HEK293 (cell line): Measurements from ENCODE around the gene QPCTL.
A peak's percentile ranks its signal among the peaks of the same experiment; 100 is the strongest.

Experiments used
- CTCF ChIA-PET: fragments of 350-600 bp; formaldehyde crosslinking; extraction: SDS; loops from one replicate; lab custom pipeline; 2021; ENCODE audit warnings: antibody characterized with exemption; lab: Yijun Ruan, JAX
- POLR2A ChIA-PET: fragments of 300-600 bp; formaldehyde crosslinking; extraction: SDS; loops from one replicate; lab custom pipeline; 2020; ENCODE audit warnings: antibody characterized with exemption, inconsistent platforms; lab: Yijun Ruan, JAX
- H3K27ac ChIP-seq: fragments of 200-500 bp; sonication (Bioruptor generic); 2 replicates; pipeline ENCODE4 v1.5.1; 2014; ENCODE audit warnings: low read depth, low read length, control low read depth, inconsistent platforms; ENCODE audit errors: extremely low read depth
- H3K36me3 ChIP-seq, 2 experiments: fragments of 200-500 bp in 1 of 2; sonication (Bioruptor generic) in 1 of 2; 1 replicate in 1 of 2; 2 replicates in 1 of 2; pipeline ENCODE4 v1.5.1; 2014 to 2017; ENCODE audit warnings: inconsistent platforms in 2 of 2, low read length in 2 of 2; ENCODE audit not compliant: control insufficient read depth in 2 of 2, insufficient read depth in 1 of 2
- H3K4me1 ChIP-seq: fragments of 200-500 bp; sonication (Bioruptor generic); 2 replicates; pipeline ENCODE4 v1.5.1; 2014; ENCODE audit warnings: mild to moderate bottlenecking, low read length, inconsistent platforms; ENCODE audit not compliant: control insufficient read depth, insufficient read depth
- H3K4me3 ChIP-seq: 2 replicates; pipeline ENCODE4 v1.5.1; 2011; ENCODE audit warnings: low read depth, mild to moderate bottlenecking, control low read depth, low read length, moderate library complexity
- H3K9me3 ChIP-seq: fragments of 200-500 bp; sonication (Bioruptor generic); 2 replicates; pipeline ENCODE4 v1.5.1; 2014; ENCODE audit warnings: low read depth, low read length, inconsistent platforms; ENCODE audit not compliant: control insufficient read depth, insufficient read depth
- BCL11B ChIP-seq: fragments of 450-650 bp; formaldehyde crosslinking; IDR thresholded peaks from 2 replicates; pipeline ENCODE4 v1.5.1; 2016; ENCODE audit warnings: low read depth, missing biosample characterization, missing genetic modification characterization
- MEIS1 ChIP-seq: sonication (generic); formaldehyde crosslinking; IDR thresholded peaks from 2 replicates; pipeline ENCODE4 v1.8.1; 2022; ENCODE audit warnings: missing genetic modification reagents, mild to moderate bottlenecking, borderline replicate concordance
- SP7 ChIP-seq: fragments of 450-650 bp; formaldehyde crosslinking; IDR thresholded peaks from 2 replicates; pipeline ENCODE4 v1.5.1; 2016; ENCODE audit warnings: missing biosample characterization, missing genetic modification characterization
- ZFP37 ChIP-seq: fragments of 450-650 bp; formaldehyde crosslinking; IDR thresholded peaks from 2 replicates; pipeline ENCODE4 v1.5.1; 2016; ENCODE audit warnings: missing biosample characterization, missing genetic modification characterization
- ZNF114 ChIP-seq: fragments of 450-650 bp; formaldehyde crosslinking; IDR thresholded peaks from 2 replicates; pipeline ENCODE4 v1.5.0; 2017; ENCODE audit warnings: missing biosample characterization, missing genetic modification characterization
- ZNF132 ChIP-seq: fragments of 450-650 bp; formaldehyde crosslinking; IDR thresholded peaks from 2 replicates; pipeline ENCODE4 v1.5.1; 2017; ENCODE audit warnings: missing biosample characterization, missing genetic modification characterization, borderline replicate concordance
- ZNF140 ChIP-seq: fragments of 450-650 bp; formaldehyde crosslinking; IDR thresholded peaks from 2 replicates; pipeline ENCODE4 v1.5.1; 2016; ENCODE audit warnings: missing biosample characterization, missing genetic modification characterization
- ZNF2 ChIP-seq: fragments of 450-650 bp; formaldehyde crosslinking; IDR thresholded peaks from 2 replicates; pipeline ENCODE4 v1.5.1; 2016; ENCODE audit warnings: missing biosample characterization, missing genetic modification characterization
- ZNF274 ChIP-seq, 2 experiments: fragments of 200-500 bp in 1 of 2; fragments of 450-650 bp in 1 of 2; sonication (Bioruptor generic) in 1 of 2; formaldehyde crosslinking in 1 of 2; IDR thresholded peaks; 2 replicates each; pipeline versions ENCODE4 v1.5.1 to v1.6.1; 2014 to 2016; ENCODE audit warnings: borderline replicate concordance in 1 of 2, inconsistent platforms in 1 of 2, low read length in 1 of 2, missing biosample characterization in 1 of 2, missing genetic modification characterization in 1 of 2
- ZNF366 ChIP-seq: fragments of 450-650 bp; formaldehyde crosslinking; conservative IDR thresholded peaks from 2 replicates; pipeline ENCODE4 v1.5.1; 2016; ENCODE audit warnings: missing biosample characterization, missing genetic modification characterization
- ZNF37A ChIP-seq: fragments of 450-650 bp; IDR thresholded peaks from 2 replicates; pipeline ENCODE4 v1.5.1; 2018; ENCODE audit warnings: missing biosample characterization, missing genetic modification characterization
- ZNF555 ChIP-seq: fragments of 450-650 bp; formaldehyde crosslinking; conservative IDR thresholded peaks from 2 replicates; pipeline ENCODE4 v1.5.1; 2017; ENCODE audit warnings: missing biosample characterization, mild to moderate bottlenecking, missing genetic modification characterization, inconsistent platforms
- ZNF670 ChIP-seq: fragments of 450-650 bp; formaldehyde crosslinking; IDR thresholded peaks from 2 replicates; pipeline ENCODE4 v1.5.1; 2016; ENCODE audit warnings: missing biosample characterization, missing genetic modification characterization, low read depth
- ZNF843 ChIP-seq: fragments of 450-650 bp; formaldehyde crosslinking; IDR thresholded peaks from 2 replicates; pipeline ENCODE4 v1.5.1; 2016; ENCODE audit warnings: missing biosample characterization, missing genetic modification characterization
- TF ChIP-seq, protein P1 (sequence below): fragments of 450-650 bp; formaldehyde crosslinking; IDR thresholded peaks from 2 replicates; pipeline ENCODE4 v1.5.1; 2016; ENCODE audit warnings: missing biosample characterization, missing genetic modification characterization
- TF ChIP-seq, protein P2 (sequence below): fragments of 450-650 bp; formaldehyde crosslinking; IDR thresholded peaks from 2 replicates; pipeline ENCODE4 v1.5.1; 2016; ENCODE audit warnings: missing biosample characterization, missing genetic modification characterization
- TF ChIP-seq, protein P3 (sequence below): fragments of 450-650 bp; formaldehyde crosslinking; IDR thresholded peaks from 2 replicates; pipeline ENCODE4 v1.5.1; 2016; ENCODE audit warnings: missing biosample characterization, missing genetic modification characterization, low read depth
- TF ChIP-seq, protein P4 (sequence below): fragments of 450-650 bp; formaldehyde crosslinking; IDR thresholded peaks from 2 replicates; pipeline ENCODE4 v1.5.1; 2016; ENCODE audit warnings: missing biosample characterization, missing genetic modification characterization, borderline replicate concordance
- TF ChIP-seq, protein P5 (sequence below): fragments of 450-650 bp; formaldehyde crosslinking; conservative IDR thresholded peaks from 2 replicates; pipeline ENCODE4 v1.5.1; 2016; ENCODE audit warnings: low read depth, missing biosample characterization, missing genetic modification characterization
- TF ChIP-seq, protein P6 (sequence below): fragments of 450-650 bp; formaldehyde crosslinking; IDR thresholded peaks from 2 replicates; pipeline ENCODE4 v1.5.1; 2016; ENCODE audit warnings: missing biosample characterization, missing genetic modification characterization

The QPCTL gene

DNA sequence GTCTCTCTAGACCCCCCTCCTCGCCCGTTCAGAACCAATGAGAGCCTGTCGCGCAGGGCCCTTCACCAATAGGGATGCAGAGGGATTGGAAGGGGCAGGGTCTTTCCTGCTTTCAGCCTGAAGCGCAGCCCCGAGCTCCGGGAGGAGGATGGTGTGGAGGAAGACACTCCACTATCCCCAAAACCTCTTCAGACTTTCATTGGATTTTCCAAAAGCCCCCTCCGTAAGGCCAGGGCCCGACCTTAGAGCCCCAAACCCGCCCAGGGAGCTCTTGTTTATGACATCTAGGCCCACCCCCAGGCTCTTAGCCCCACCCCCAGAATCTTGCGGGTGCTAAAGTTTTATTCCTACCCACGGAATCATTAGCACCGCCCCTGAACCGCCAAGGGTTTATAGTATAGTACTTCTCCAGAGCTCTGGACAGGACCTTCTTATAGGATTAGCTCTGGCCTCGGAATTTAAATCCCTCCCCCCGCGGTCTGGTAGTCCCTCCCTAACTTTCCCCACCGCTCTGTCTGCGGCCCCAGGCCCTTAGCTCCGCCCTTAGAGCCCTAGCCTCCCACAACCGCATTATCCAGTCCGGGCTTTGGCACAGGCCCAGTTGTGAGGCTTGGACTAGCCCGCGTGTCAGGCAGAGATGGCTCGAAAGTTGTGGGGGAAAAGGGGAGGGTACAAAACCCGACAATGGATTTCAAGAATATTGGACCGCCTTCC, 46.7 kb upstream of the QPCTL start (continued):
- no peak; the same call in 1 of the 2 replicates for TF ChIP-seq ZNF37A (tag by site-specific recombination)
- peak; percentile 71 for TF ChIP-seq SP7 (tag by site-specific recombination)
- TF ChIP-seq, protein P1, sequence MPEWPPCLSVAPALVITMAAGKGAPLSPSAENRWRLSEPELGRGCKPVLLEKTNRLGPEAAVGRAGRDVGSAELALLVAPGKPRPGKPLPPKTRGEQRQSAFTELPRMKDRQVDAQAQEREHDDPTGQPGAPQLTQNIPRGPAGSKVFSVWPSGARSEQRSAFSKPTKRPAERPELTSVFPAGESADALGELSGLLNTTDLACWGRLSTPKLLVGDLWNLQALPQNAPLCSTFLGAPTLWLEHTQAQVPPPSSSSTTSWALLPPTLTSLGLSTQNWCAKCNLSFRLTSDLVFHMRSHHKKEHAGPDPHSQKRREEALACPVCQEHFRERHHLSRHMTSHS (tag by site-specific recombination), result no peak
- TF ChIP-seq BCL11B (tag by site-specific recombination), result no peak
- TF ChIP-seq ZNF555, result no peak
- TF ChIP-seq ZNF132 (tag by site-specific recombination), result no peak
- no peak for TF ChIP-seq MEIS1 (CRISPR knock-in tag)
- TF ChIP-seq, protein P2, sequence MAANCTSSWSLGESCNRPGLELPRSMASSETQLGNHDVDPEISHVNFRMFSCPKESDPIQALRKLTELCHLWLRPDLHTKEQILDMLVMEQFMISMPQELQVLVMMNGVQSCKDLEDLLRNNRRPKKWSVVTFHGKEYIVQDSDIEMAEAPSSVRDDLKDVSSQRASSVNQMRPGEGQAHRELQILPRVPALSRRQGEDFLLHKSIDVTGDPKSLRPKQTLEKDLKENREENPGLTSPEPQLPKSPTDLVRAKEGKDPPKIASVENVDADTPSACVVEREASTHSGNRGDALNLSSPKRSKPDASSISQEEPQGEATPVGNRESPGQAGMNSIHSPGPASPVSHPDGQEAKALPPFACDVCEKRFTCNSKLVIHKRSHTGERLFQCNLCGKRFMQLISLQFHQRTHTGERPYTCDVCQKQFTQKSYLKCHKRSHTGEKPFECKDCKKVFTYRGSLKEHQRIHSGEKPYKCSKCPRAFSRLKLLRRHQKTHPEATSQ (tag by site-specific recombination), result no peak
- TF ChIP-seq ZNF140 (tag by site-specific recombination), result no peak
- TF ChIP-seq, protein P3, sequence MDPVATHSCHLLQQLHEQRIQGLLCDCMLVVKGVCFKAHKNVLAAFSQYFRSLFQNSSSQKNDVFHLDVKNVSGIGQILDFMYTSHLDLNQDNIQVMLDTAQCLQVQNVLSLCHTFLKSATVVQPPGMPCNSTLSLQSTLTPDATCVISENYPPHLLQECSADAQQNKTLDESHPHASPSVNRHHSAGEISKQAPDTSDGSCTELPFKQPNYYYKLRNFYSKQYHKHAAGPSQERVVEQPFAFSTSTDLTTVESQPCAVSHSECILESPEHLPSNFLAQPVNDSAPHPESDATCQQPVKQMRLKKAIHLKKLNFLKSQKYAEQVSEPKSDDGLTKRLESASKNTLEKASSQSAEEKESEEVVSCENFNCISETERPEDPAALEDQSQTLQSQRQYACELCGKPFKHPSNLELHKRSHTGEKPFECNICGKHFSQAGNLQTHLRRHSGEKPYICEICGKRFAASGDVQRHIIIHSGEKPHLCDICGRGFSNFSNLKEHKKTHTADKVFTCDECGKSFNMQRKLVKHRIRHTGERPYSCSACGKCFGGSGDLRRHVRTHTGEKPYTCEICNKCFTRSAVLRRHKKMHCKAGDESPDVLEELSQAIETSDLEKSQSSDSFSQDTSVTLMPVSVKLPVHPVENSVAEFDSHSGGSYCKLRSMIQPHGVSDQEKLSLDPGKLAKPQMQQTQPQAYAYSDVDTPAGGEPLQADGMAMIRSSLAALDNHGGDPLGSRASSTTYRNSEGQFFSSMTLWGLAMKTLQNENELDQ, result no peak
- TF ChIP-seq, protein P4, sequence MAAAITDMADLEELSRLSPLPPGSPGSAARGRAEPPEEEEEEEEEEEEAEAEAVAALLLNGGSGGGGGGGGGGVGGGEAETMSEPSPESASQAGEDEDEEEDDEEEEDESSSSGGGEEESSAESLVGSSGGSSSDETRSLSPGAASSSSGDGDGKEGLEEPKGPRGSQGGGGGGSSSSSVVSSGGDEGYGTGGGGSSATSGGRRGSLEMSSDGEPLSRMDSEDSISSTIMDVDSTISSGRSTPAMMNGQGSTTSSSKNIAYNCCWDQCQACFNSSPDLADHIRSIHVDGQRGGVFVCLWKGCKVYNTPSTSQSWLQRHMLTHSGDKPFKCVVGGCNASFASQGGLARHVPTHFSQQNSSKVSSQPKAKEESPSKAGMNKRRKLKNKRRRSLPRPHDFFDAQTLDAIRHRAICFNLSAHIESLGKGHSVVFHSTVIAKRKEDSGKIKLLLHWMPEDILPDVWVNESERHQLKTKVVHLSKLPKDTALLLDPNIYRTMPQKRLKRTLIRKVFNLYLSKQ, result no peak

DNA sequence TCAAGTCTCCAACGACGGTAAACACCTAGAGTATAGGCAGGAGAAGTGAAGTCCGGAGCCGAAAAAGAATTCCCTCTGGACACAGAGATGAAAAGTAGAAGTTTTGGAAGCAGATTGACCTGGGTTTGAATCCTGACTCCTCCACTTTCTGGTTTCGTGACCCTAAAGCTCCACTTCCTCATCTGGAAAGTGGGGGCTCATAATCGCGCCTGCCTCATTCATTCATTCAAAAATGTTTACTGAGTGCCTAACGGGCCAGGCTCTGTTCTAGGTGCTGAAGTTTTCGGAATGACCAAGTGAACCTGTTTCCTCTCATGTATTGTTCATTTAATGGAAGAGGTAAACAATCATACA, 46.1 kb upstream of the QPCTL start:
- Histone ChIP-seq H3K4me1 (peaks cover 6% of the 10 kb centered on the region; the same call in 1 of the 2 replicates), H3K9me3 (no peaks in the 10 kb centered on the region), H3K27ac (no peak overlapping the region), H3K4me3 (no peak overlapping the region), H3K36me3 (no peaks in the 10 kb centered on the region)
- CTCF ChIA-PET, result interaction anchor here (0.6 to 1.9 kb wide), 9 partner anchors 20 to 207 kb away, joined by 3 to 7 read pairs (median 3); no protein-coding TSS in a partner anchor
- POLR2A ChIA-PET, result interaction anchor here (0.6 to 1.3 kb wide), 4 partner anchors 12 to 123 kb away, joined by 3 to 4 read pairs (median 3); partner anchors contain the start of genes QPCTL and SIX5
- TF ChIP-seq ZNF274 (IDR thresholded peaks at IDR 0.05; ENCODE audit: low read length) (no peak), ZNF274 (tag by site-specific recombination; IDR thresholded peaks at IDR 0.05; ENCODE audit: borderline replicate concordance) (no peak), ZNF366 (no peak), ZNF843 (tag by site-specific recombination) (no peak), ZFP37 (no peak), ZNF670 (tag by site-specific recombination) (no peak), ZNF2 (no peak), ZNF114 (tag by site-specific recombination) (no peak)
- TF ChIP-seq, protein P5, sequence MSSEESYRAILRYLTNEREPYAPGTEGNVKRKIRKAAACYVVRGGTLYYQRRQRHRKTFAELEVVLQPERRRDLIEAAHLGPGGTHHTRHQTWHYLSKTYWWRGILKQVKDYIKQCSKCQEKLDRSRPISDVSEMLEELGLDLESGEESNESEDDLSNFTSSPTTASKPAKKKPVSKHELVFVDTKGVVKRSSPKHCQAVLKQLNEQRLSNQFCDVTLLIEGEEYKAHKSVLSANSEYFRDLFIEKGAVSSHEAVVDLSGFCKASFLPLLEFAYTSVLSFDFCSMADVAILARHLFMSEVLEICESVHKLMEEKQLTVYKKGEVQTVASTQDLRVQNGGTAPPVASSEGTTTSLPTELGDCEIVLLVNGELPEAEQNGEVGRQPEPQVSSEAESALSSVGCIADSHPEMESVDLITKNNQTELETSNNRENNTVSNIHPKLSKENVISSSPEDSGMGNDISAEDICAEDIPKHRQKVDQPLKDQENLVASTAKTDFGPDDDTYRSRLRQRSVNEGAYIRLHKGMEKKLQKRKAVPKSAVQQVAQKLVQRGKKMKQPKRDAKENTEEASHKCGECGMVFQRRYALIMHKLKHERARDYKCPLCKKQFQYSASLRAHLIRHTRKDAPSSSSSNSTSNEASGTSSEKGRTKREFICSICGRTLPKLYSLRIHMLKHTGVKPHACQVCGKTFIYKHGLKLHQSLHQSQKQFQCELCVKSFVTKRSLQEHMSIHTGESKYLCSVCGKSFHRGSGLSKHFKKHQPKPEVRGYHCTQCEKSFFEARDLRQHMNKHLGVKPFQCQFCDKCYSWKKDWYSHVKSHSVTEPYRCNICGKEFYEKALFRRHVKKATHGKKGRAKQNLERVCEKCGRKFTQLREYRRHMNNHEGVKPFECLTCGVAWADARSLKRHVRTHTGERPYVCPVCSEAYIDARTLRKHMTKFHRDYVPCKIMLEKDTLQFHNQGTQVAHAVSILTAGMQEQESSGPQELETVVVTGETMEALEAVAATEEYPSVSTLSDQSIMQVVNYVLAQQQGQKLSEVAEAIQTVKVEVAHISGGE (tag by site-specific recombination), result no peak
- TF ChIP-seq, protein P2 (tag by site-specific recombination), result no peak
- TF ChIP-seq, protein P6, sequence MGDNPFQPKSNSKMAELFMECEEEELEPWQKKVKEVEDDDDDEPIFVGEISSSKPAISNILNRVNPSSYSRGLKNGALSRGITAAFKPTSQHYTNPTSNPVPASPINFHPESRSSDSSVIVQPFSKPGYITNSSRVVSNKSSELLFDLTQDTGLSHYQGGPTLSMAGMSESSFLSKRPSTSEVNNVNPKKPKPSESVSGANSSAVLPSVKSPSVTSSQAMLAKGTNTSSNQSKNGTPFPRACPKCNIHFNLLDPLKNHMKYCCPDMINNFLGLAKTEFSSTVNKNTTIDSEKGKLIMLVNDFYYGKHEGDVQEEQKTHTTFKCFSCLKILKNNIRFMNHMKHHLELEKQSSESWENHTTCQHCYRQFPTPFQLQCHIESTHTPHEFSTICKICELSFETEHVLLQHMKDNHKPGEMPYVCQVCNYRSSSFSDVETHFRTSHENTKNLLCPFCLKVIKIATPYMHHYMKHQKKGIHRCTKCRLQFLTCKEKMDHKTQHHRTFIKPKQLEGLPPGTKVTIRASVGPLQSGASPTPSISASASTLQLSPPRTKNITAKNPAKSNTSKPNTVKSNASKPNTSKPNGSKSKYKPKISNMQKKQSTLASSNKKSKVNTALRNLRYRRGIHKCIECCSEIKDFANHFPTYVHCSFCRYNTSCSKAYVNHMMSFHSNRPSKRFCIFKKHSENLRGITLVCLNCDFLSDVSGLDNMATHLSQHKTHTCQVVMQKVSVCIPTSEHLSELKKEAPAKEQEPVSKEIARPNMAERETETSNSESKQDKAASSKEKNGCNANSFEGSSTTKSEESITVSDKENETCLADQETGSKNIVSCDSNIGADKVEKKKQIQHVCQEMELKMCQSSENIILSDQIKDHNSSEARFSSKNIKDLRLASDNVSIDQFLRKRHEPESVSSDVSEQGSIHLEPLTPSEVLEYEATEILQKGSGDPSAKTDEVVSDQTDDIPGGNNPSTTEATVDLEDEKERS (tag by site-specific recombination), result 0 out of 2 replicates have a peak, but pooled peaks have one; percentile 1
